H1 (cell line): ENCODE measurements around the gene NDUFB11. TPM values are rescaled to one million over a fixed set of nuclear protein-coding genes. Genes with fewer than 3 reads are reported as not detected.

Source experiments
- CTCF ChIA-PET: fragments of 300-600 bp; sonication (Branson Sonifier 250); formaldehyde crosslinking; loops from one replicate; lab custom pipeline; 2021; ENCODE audit not compliant: partially characterized antibody; lab: Charles Lee
- POLR2A ChIA-PET: fragments of 300-600 bp; sonication (Branson Sonifier 250); formaldehyde crosslinking; loops from one replicate; lab custom pipeline; 2021; ENCODE audit warnings: inconsistent platforms; ENCODE audit not compliant: partially characterized antibody; lab: Charles Lee
- DNase-seq, 2 experiments: peaks; one replicate each; pipeline versions ENCODE4 v3.0.0 to v3.0.0-alpha.2; 2010 to 2022; ENCODE audit warnings: low spot score in 2 of 2, low read depth in 1 of 2, mixed read lengths in 1 of 2
- FAIRE-seq: peaks from 2 replicates; lab custom pipeline; 2011; peaks lifted over from hg19 to GRCh38; lab: Jason Lieb, UNC
- H2AFZ ChIP-seq: 2 replicates; pipeline ENCODE4 v1.8.1; 2012; ENCODE audit warnings: low read length, inconsistent platforms
- H2AK5ac ChIP-seq: 2 replicates; pipeline ENCODE4 v1.6.1; 2013; ENCODE audit warnings: low read depth, low read length
- H2BK120ac ChIP-seq: replicated peaks from 2 replicates; pipeline ENCODE3; 2013; ENCODE audit warnings: low read depth, low read length, inconsistent platforms
- H2BK12ac ChIP-seq: 2 replicates; pipeline ENCODE4 v1.6.1; 2013; ENCODE audit warnings: low read depth, low read length
- H2BK15ac ChIP-seq: 2 replicates; pipeline ENCODE4 v1.6.1; 2013; ENCODE audit warnings: low read length
- H2BK20ac ChIP-seq: 2 replicates; pipeline ENCODE4 v1.6.1; 2013; ENCODE audit warnings: low read length
- H2BK5ac ChIP-seq: 2 replicates; pipeline ENCODE4 v1.6.1; 2013; ENCODE audit warnings: low read depth, low read length
- H3K14ac ChIP-seq: 2 replicates; pipeline ENCODE4 v1.6.1; 2013; ENCODE audit warnings: inconsistent platforms; ENCODE audit not compliant: insufficient read length
- H3K18ac ChIP-seq: 2 replicates; pipeline ENCODE4 v1.6.1; 2013; ENCODE audit warnings: low read length; ENCODE audit errors: extremely low read depth
- H3K23ac ChIP-seq: 2 replicates; pipeline ENCODE4 v1.6.1; 2013; ENCODE audit warnings: inconsistent platforms; ENCODE audit not compliant: insufficient read length
- H3K23me2 ChIP-seq: 2 replicates; pipeline ENCODE4 v1.6.1; 2013; ENCODE audit warnings: low read depth, low read length
- H3K27ac ChIP-seq: 2 replicates; pipeline ENCODE4 v1.6.1; 2011; ENCODE audit warnings: low read depth, low read length, inconsistent platforms
- H3K27me3 ChIP-seq, 4 experiments: replicated peaks in 1 of 4; 1 replicate in 1 of 4; 2 replicates in 3 of 4; pipeline versions ENCODE4 v1.6.1 to v1.8.1; 2011 to 2013; ENCODE audit warnings: low read length in 3 of 4, mild to moderate bottlenecking in 3 of 4, inconsistent platforms in 2 of 4, mixed read lengths in 2 of 4, moderate library complexity in 1 of 4; ENCODE audit not compliant: control insufficient read depth in 3 of 4, insufficient read depth in 3 of 4; ENCODE audit errors: extremely low read depth in 1 of 4
- H3K36me3 ChIP-seq, 4 experiments: 2 replicates each; pipeline versions ENCODE4 v1.6.1 to v1.8.1; 2011 to 2013; ENCODE audit warnings: mild to moderate bottlenecking in 4 of 4, low read length in 3 of 4, moderate library complexity in 2 of 4, control low read depth in 1 of 4, inconsistent platforms in 1 of 4; ENCODE audit not compliant: insufficient read depth in 4 of 4, control insufficient read depth in 2 of 4
- H3K4ac ChIP-seq: replicated peaks from 2 replicates; pipeline ENCODE3; 2013; ENCODE audit warnings: low read length, low read depth, mixed read lengths, inconsistent platforms; ENCODE audit not compliant: insufficient read length
- H3K4me1 ChIP-seq, 4 experiments: replicated peaks in 1 of 4; 1 replicate in 1 of 4; 2 replicates in 3 of 4; pipeline versions ENCODE4 v1.6.1 to v1.8.1; 2011 to 2013; ENCODE audit warnings: low read length in 3 of 4, inconsistent platforms in 2 of 4, mixed read lengths in 1 of 4; ENCODE audit not compliant: insufficient read depth in 4 of 4, control insufficient read depth in 3 of 4
- H3K4me2 ChIP-seq, 2 experiments: 2 replicates each; pipeline versions ENCODE4 v1.6.1 to v1.8.1; 2011 to 2013; ENCODE audit warnings: low read depth in 2 of 2, low read length in 2 of 2, control low read depth in 1 of 2, inconsistent platforms in 1 of 2, mild to moderate bottlenecking in 1 of 2; ENCODE audit not compliant: insufficient read depth in 1 of 2
- H3K4me3 ChIP-seq, 4 experiments: fragments of 200-600, 300-600 bp in 1 of 4; sonication (generic), shearing (Covaris generic), sonication (Bioruptor Twin) in 1 of 4; 2 replicates each; pipeline versions ENCODE4 v1.5.1 to v1.8.1; 2011 to 2016; ENCODE audit warnings: low read length in 4 of 4, low read depth in 3 of 4, control low read depth in 2 of 4, inconsistent platforms in 2 of 4, mild to moderate bottlenecking in 2 of 4, mixed read lengths in 1 of 4, moderate library complexity in 1 of 4; ENCODE audit not compliant: insufficient read depth in 2 of 4; ENCODE audit errors: extremely low read depth in 1 of 4
- H3K56ac ChIP-seq: replicated peaks from 2 replicates; pipeline ENCODE3; 2013; ENCODE audit warnings: low read depth, mild to moderate bottlenecking, mixed read lengths, low read length, inconsistent platforms; ENCODE audit not compliant: insufficient read length
- H3K79me1 ChIP-seq: 2 replicates; pipeline ENCODE4 v1.6.1; 2013; ENCODE audit warnings: low read depth, low read length, control low read depth
- H3K79me2 ChIP-seq, 2 experiments: 2 replicates each; pipeline versions ENCODE4 v1.6.1 to v1.8.1; 2012 to 2013; ENCODE audit warnings: low read length in 2 of 2, mild to moderate bottlenecking in 2 of 2, inconsistent platforms in 1 of 2; ENCODE audit not compliant: insufficient read depth in 2 of 2, control insufficient read depth in 1 of 2
- H3K9ac ChIP-seq, 4 experiments: replicated peaks in 1 of 4; 1 replicate in 1 of 4; 2 replicates in 3 of 4; pipeline versions ENCODE4 v1.6.1 to v1.8.1; 2011 to 2013; ENCODE audit warnings: low read depth in 3 of 4, low read length in 3 of 4, control low read depth in 2 of 4, mild to moderate bottlenecking in 2 of 4, moderate library complexity in 2 of 4, inconsistent platforms in 1 of 4; ENCODE audit errors: extremely low read depth in 1 of 4
- H3K9me3 ChIP-seq, 2 experiments: 2 replicates each; pipeline versions ENCODE4 v1.6.1 to v1.8.1; 2012 to 2013; ENCODE audit warnings: mild to moderate bottlenecking in 2 of 2, moderate library complexity in 2 of 2, control low read depth in 1 of 2, inconsistent platforms in 1 of 2, low read depth in 1 of 2, low read length in 1 of 2, mixed read lengths in 1 of 2; ENCODE audit not compliant: insufficient read depth in 2 of 2
- H4K20me1 ChIP-seq, 2 experiments: replicated peaks in 1 of 2; 2 replicates each; pipeline versions ENCODE3 to v1.8.1; 2011 to 2013; ENCODE audit warnings: inconsistent platforms in 2 of 2, low read length in 2 of 2, mild to moderate bottlenecking in 1 of 2; ENCODE audit not compliant: insufficient read depth in 2 of 2, control insufficient read depth in 1 of 2
- H4K5ac ChIP-seq: 2 replicates; pipeline ENCODE4 v1.6.1; 2013; ENCODE audit warnings: low read length, low read depth, mixed read lengths, inconsistent platforms; ENCODE audit not compliant: insufficient read length
- H4K8ac ChIP-seq: 2 replicates; pipeline ENCODE4 v1.8.0; 2013; ENCODE audit warnings: mild to moderate bottlenecking, moderate library complexity, low read length, inconsistent platforms; ENCODE audit not compliant: insufficient read depth; ENCODE audit errors: extremely low read depth
- H4K91ac ChIP-seq: replicated peaks from 2 replicates; pipeline ENCODE3; 2013; ENCODE audit warnings: low read length, mixed read lengths, inconsistent platforms; ENCODE audit not compliant: insufficient read length
- BCL11A ChIP-seq, 2 experiments: IDR thresholded peaks; one replicate each; pipeline ENCODE4 v1.6.1; 2011; ENCODE audit warnings: low read depth in 2 of 2, low read length in 2 of 2, mild to moderate bottlenecking in 2 of 2
- CBX5 ChIP-seq: fragments of 300-800, 300-1000 bp; sonication (generic); IDR thresholded peaks from 2 replicates; pipeline ENCODE4 v1.7.1; 2016; ENCODE audit warnings: antibody characterized with exemption, low read length, low read depth
- CBX8 ChIP-seq: fragments of 300-800, 300-1000 bp; sonication (generic); IDR thresholded peaks from 2 replicates; pipeline ENCODE4 v1.7.1; 2016; ENCODE audit warnings: low read depth, low read length, borderline replicate concordance
- E2F6 ChIP-seq: IDR thresholded peaks from 2 replicates; pipeline ENCODE4 v1.6.1; 2012; ENCODE audit warnings: inconsistent platforms
- RAD21 ChIP-seq, 2 experiments: IDR thresholded peaks in 1 of 2; conservative IDR thresholded peaks in 1 of 2; 2 replicates each; pipeline ENCODE4 v1.6.1; 2011; ENCODE audit warnings: low read depth in 2 of 2, low read length in 2 of 2, improper control_type of control experiment in 1 of 2, inconsistent platforms in 1 of 2, mild to moderate bottlenecking in 1 of 2, moderate library complexity in 1 of 2
- SP4 ChIP-seq: IDR thresholded peaks from 2 replicates; pipeline ENCODE4 v1.6.1; 2012; ENCODE audit warnings: low read length, inconsistent platforms
- TBP ChIP-seq: IDR thresholded peaks from 2 replicates; pipeline ENCODE4 v1.6.1; 2011; ENCODE audit warnings: low read depth, low read length, improper control_type of control experiment
- WGBS, 2 experiments: shearing (Covaris generic) in 1 of 2; methylation state at CpG; one replicate each; pipeline versions ENCODE4 v1.1.6 to v1.1.7; 2013 to 2015; ENCODE audit warnings: low lambda C conversion rate in 2 of 2, mixed read lengths in 2 of 2, inconsistent platforms in 1 of 2, low coverage in 1 of 2, missing lambda C conversion rate in 1 of 2; ENCODE audit not compliant: insufficient replicate concordance in 2 of 2, insufficient coverage in 1 of 2, insufficient read length in 1 of 2; ENCODE audit errors: extremely low coverage in 1 of 2, missing lambda C conversion rate in 1 of 2; 5-methylcytosine and 5-hydroxymethylcytosine counted together
- polyA plus RNA-seq, 7 experiments: library from polyadenylated mRNA; depleted of rRNA in 3 of 7; stranded (reverse) in 5 of 7; unstranded in 2 of 7; fragments of >200 nt in 5 of 7; fragments of 200-250 nt in 2 of 7; gene quantifications; 1 replicate in 5 of 7; 2 replicates in 1 of 7; 4 replicates in 1 of 7; pipeline versions ENCODE4 v1.2.1 to v1.2.3, GENCODE V29; 2011 to 2013; ENCODE audit warnings: missing spikeins in 2 of 7, mixed read lengths in 2 of 7
- total RNA-seq: library from RNA; stranded (reverse); fragmentation: NEBNext Ultra II Directional; extraction: Animal tissue kit (Norgen Biotek cat#: 25700); gene quantifications from 2 replicates; pipeline ENCODE4 v1.2.1, GENCODE V29; 2021

The NDUFB11 gene
- total and polyA plus RNA-seq, 2 of the 8 experiments (the other 6 are each of a cell fraction or from before 2014, with no cell fraction given), result 120 to 131 TPM

DNA sequence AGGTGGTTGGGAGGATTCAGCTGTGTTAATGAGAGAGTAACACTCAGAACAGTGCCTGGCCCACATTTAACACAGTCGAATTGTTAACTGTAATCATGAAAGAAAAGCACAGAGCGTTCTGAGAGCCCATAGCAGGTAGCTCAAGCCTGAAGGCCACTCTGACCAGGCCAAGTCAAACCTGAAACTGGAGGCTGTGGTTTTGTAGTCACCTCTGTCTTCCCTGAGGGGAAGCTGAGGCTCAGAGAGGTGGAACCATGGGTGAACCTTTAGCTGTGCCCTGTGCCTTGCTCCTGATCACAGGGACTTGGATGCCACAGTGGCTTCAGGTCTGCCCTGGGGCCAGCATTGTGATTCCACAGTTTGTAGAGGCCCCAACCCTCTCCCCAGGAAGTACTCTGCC is 32.6 kb upstream of the NDUFB11 start:
- ChIA-PET CTCF (no interaction called here), POLR2A (interaction anchor here (1.3 to 1.4 kb wide), 2 partner anchors 12 to 26 kb away, joined by 3 to 6 read pairs; no protein-coding TSS in a partner anchor)
- Histone ChIP-seq H3K9me3 (no peaks in the 10 kb centered on the region), H3K4ac (no peak overlapping the region), H4K91ac (no peak overlapping the region), H2BK15ac (no peak overlapping the region), H4K20me1 (peaks cover 0 to 3% of the 10 kb centered on the region in 2 experiments), H3K23me2 (no peaks in the 10 kb centered on the region), H3K23ac (no peak overlapping the region), H3K9ac (no peak overlapping the region), H2AK5ac (no peak overlapping the region), H4K8ac (no peak overlapping the region), H3K27me3 (no peaks in the 10 kb centered on the region), H2BK12ac (no peak overlapping the region), H3K79me1 (no peaks in the 10 kb centered on the region), H3K27ac (no peak overlapping the region), H3K4me2 (no peak overlapping the region), H3K79me2 (no peaks in the 10 kb centered on the region), H3K18ac (no peak overlapping the region), H4K5ac (no peak overlapping the region), H3K36me3 (peaks cover 4 to 51% (median 29%) of the 10 kb centered on the region in 4 experiments; a peak in 7 of 8 replicates), H3K56ac (no peak overlapping the region), H2AFZ (no peak overlapping the region), H2BK5ac (no peak overlapping the region), H2BK20ac (no peak overlapping the region), H3K4me1 (no peaks in the 10 kb centered on the region), H3K4me3 (no peak overlapping the region), H2BK120ac (no peak overlapping the region), H3K14ac (no peak overlapping the region)
- FAIRE-seq (no peak), DNase-seq (no peak)
- no peak for TF ChIP-seq RAD21 (IDR thresholded peaks at IDR 0.05 in 1 of 2, conservative IDR thresholded peaks at IDR 0.05 in 1 of 2; ENCODE audit: low read depth in 2 of 2, low read length in 2 of 2)
- TF ChIP-seq CBX5, result no peak
- no peak for TF ChIP-seq BCL11A (IDR thresholded peaks at IDR 0.05; ENCODE audit: low read depth in 2 of 2, low read length in 2 of 2)
- no peak for TF ChIP-seq E2F6
- no peak for TF ChIP-seq TBP
- no peak for TF ChIP-seq SP4
- TF ChIP-seq CBX8, result no peak
- 88% methylated on average over 1 of the region's 2 CpGs; no CpG with 5 or more reads in 1 of the 2 experiments for WGBS, 2 experiments
